Neutrophil (primary cell): ENCODE measurements around the gene MYOM1.

Experiments used
- H3K27ac ChIP-seq: fragments of 200-600 bp; sonication (generic); 2 replicates; pipeline ENCODE4 v1.5.1; 2016; ENCODE audit warnings: mild to moderate bottlenecking, moderate library complexity
- H3K27me3 ChIP-seq: fragments of 200-600 bp; sonication (generic); 2 replicates; pipeline ENCODE4 v1.6.0; 2016; ENCODE audit warnings: mild to moderate bottlenecking
- H3K36me3 ChIP-seq: fragments of 200-600 bp; sonication (generic); 2 replicates; pipeline ENCODE4 v1.5.1; 2017
- H3K4me1 ChIP-seq, 2 experiments: fragments of 200-600 bp in 1 of 2; sonication (generic) in 1 of 2; 1 replicate in 1 of 2; 2 replicates in 1 of 2; pipeline versions ENCODE4 v1.5.1 to v1.6.1; 2013 to 2016; ENCODE audit warnings: low read depth in 1 of 2, low read length in 1 of 2, mild to moderate bottlenecking in 1 of 2, moderate library complexity in 1 of 2; ENCODE audit not compliant: control insufficient read depth in 1 of 2, insufficient read depth in 1 of 2
- H3K4me3 ChIP-seq, 2 experiments: fragments of 200-600 bp in 1 of 2; sonication (generic) in 1 of 2; 1 replicate in 1 of 2; 2 replicates in 1 of 2; pipeline ENCODE4 v1.5.1; 2013 to 2016; ENCODE audit warnings: low read depth in 1 of 2, low read length in 1 of 2, mild to moderate bottlenecking in 1 of 2, moderate library complexity in 1 of 2
- H3K9me3 ChIP-seq: fragments of 200-600 bp; sonication (generic); 2 replicates; pipeline ENCODE4 v1.5.1; 2016
- CTCF ChIP-seq: fragments of 200-600 bp; sonication (generic); IDR thresholded peaks from 2 replicates; pipeline ENCODE4 v1.5.1; 2016; ENCODE audit warnings: antibody characterized with exemption

MYOM1 gene

GRCh38 chr18:3140342-3140741, 79.4 kb downstream of the MYOM1 start:
- TF ChIP-seq CTCF, result no peak
- Histone ChIP-seq H3K9me3 (no peaks in the 10 kb centered on the region), H3K27ac (no peak overlapping the region), H3K4me3 (no peak overlapping the region), H3K36me3 (no peaks in the 10 kb centered on the region), H3K27me3 (no peaks in the 10 kb centered on the region), H3K4me1 (no peaks in the 10 kb centered on the region)

GRCh38 chr18:3139406-3139805, 80.4 kb downstream of the MYOM1 start:
- H3K4me3 ChIP-seq, result no peak overlapping the region
- no peaks in the 10 kb centered on the region for H3K27me3 ChIP-seq

GRCh38 chr18:3138274-3138975, 81.3 kb downstream of the MYOM1 start:
- H3K4me3 ChIP-seq, result no peak overlapping the region
- no peak overlapping the region for H3K27ac ChIP-seq
- no peak for TF ChIP-seq CTCF
- H3K9me3 ChIP-seq, result no peaks in the 10 kb centered on the region
- H3K27me3 ChIP-seq, result no peaks in the 10 kb centered on the region
- no peaks in the 10 kb centered on the region for H3K4me1 ChIP-seq
- H3K36me3 ChIP-seq, result no peaks in the 10 kb centered on the region

More at GRCh38 chr18:3139406-3139805, 80.4 kb downstream of the MYOM1 start:
- Histone ChIP-seq H3K9me3 (no peaks in the 10 kb centered on the region), H3K4me1 (no peaks in the 10 kb centered on the region), H3K36me3 (no peaks in the 10 kb centered on the region), H3K27ac (no peak overlapping the region)
- TF ChIP-seq CTCF, result no peak

- H3K9me3 ChIP-seq, result no peaks in the 10 kb centered on the region
- no peaks in the 10 kb centered on the region for H3K4me1 ChIP-seq
- no peaks in the 10 kb centered on the region for H3K27me3 ChIP-seq
- no peaks in the 10 kb centered on the region for H3K36me3 ChIP-seq
- H3K27ac ChIP-seq, result no peak overlapping the region
- no peak overlapping the region for H3K4me3 ChIP-seq
- no peak for TF ChIP-seq CTCF
These were observed 84.2 kb downstream of the MYOM1 start for GRCh38 chr18:3135536-3135935.

GRCh38 chr18:3132700-3133099, 87.1 kb downstream of the MYOM1 start:
- Histone ChIP-seq H3K36me3 (no peaks in the 10 kb centered on the region), H3K4me3 (no peak overlapping the region), H3K4me1 (peaks cover 0 to 3% of the 10 kb centered on the region in 2 experiments), H3K27ac (no peak overlapping the region), H3K27me3 (no peaks in the 10 kb centered on the region), H3K9me3 (no peaks in the 10 kb centered on the region)
- no peak for TF ChIP-seq CTCF
